ENCODE measurements around the gene GGCX. TPM values are rescaled to one million over a fixed set of nuclear protein-coding genes. Genes with fewer than 3 reads are reported as not detected.
"Not testable (repeated sequence)": the region's sequence is repeated elsewhere in the genome, so short reads cannot be mapped to it uniquely, and the experiment has no call there.

The GGCX gene
- polyA plus RNA-seq, 4 donors = 9.2 to 24.8 (median 16.5) TPM

GRCh38 chr2:85596486-85597143 is 35.3 kb upstream of the GGCX start:
- peaks cover 0 to 49% (median 9%) of the 10 kb centered on the region in 3 donors for H3K36me3 ChIP-seq (ENCODE audit: control insufficient read depth in 3 of 3, insufficient read depth in 2 of 3, low read depth in 1 of 3, low read length in 3 of 3)
- FAIRE-seq (no peak), DNase-seq (no peak)
- peaks cover 6 to 44% (median 10%) of the 10 kb centered on the region in 3 donors for H3K4me1 ChIP-seq (ENCODE audit: control insufficient read depth in 3 of 3, insufficient read depth in 2 of 3, low read depth in 1 of 3, low read length in 2 of 3)
- WGBS, 3 donors = 54 to 68% (median 67%) methylated on average over 3 of the region's 3 CpGs
- no peaks in the 10 kb centered on the region for H3K9me3 ChIP-seq (ENCODE audit: control insufficient read depth in 2 of 2, insufficient read depth in 1 of 2, low read depth in 1 of 2, low read length in 1 of 2)
- no peaks in the 10 kb centered on the region for H3K27me3 ChIP-seq (ENCODE audit: control insufficient read depth in 3 of 3, insufficient read depth in 3 of 3, low read length in 3 of 3)
- no peak overlapping the region for H3K27ac ChIP-seq (ENCODE audit: low read depth in 1 of 3, low read length in 2 of 3)
- peak overlapping the region in 2 of 3 donors; percentile 76 to 79 for H3K4me3 ChIP-seq (ENCODE audit: low read depth in 1 of 3, low read length in 3 of 3)

GRCh38 chr2:85596026-85596333 is 34.7 kb upstream of the GGCX start:
- DNase-seq (no peak), FAIRE-seq (no peak)
- Histone ChIP-seq H3K4me1 (ENCODE audit: control insufficient read depth in 3 of 3, insufficient read depth in 2 of 3, low read depth in 1 of 3, low read length in 2 of 3) (peaks cover 6 to 40% (median 6%) of the 10 kb centered on the region in 3 donors), H3K4me3 (ENCODE audit: low read depth in 1 of 3, low read length in 3 of 3) (peak overlapping the region; percentile 75 to 79 (median 76)), H3K27ac (ENCODE audit: low read depth in 1 of 3, low read length in 2 of 3) (peak overlapping the region; percentile 66 to 94 (median 92)), H3K9me3 (ENCODE audit: control insufficient read depth in 2 of 2, insufficient read depth in 1 of 2, low read depth in 1 of 2, low read length in 1 of 2) (no peaks in the 10 kb centered on the region), H3K27me3 (ENCODE audit: control insufficient read depth in 3 of 3, insufficient read depth in 3 of 3, low read length in 3 of 3) (no peaks in the 10 kb centered on the region), H3K36me3 (ENCODE audit: control insufficient read depth in 3 of 3, insufficient read depth in 2 of 3, low read depth in 1 of 3, low read length in 3 of 3) (peaks cover 0 to 45% (median 9%) of the 10 kb centered on the region in 3 donors)
- 2 to 3% (median 3%) methylated on average over 10 of the region's 10 CpGs for WGBS, 3 donors

- Histone ChIP-seq H3K27me3 (ENCODE audit: control insufficient read depth in 3 of 3, insufficient read depth in 3 of 3, low read length in 3 of 3) (no peaks in the 10 kb centered on the region), H3K9me3 (ENCODE audit: control insufficient read depth in 2 of 2, insufficient read depth in 1 of 2, low read depth in 1 of 2, low read length in 1 of 2) (no peaks in the 10 kb centered on the region), H3K4me3 (ENCODE audit: low read depth in 1 of 3, low read length in 3 of 3) (peak within 1 kb of the TSS; percentile 75 to 79 (median 76)), H3K4me1 (ENCODE audit: control insufficient read depth in 3 of 3, insufficient read depth in 2 of 3, low read depth in 1 of 3, low read length in 2 of 3) (peaks cover 6 to 37% (median 6%) of the 10 kb centered on the region in 3 donors), H3K27ac (ENCODE audit: low read depth in 1 of 3, low read length in 2 of 3) (peak within 1 kb of the TSS; percentile 66 to 94 (median 92)), H3K36me3 (ENCODE audit: control insufficient read depth in 3 of 3, insufficient read depth in 2 of 3, low read depth in 1 of 3, low read length in 3 of 3) (peaks cover 0 to 40% (median 8%) of the 10 kb centered on the region in 3 donors)
- DNase-seq (peak; percentile 97 to 99), FAIRE-seq (peak; percentile 61)
- 0 to 1% (median 0%) methylated on average over 47 of the region's 47 CpGs for WGBS, 3 donors
Observed at GRCh38 chr2:85595301-85596025, 34.2 kb upstream of the GGCX start, which contains the start of gene RNF181. Gene RNF181, plus strand, starts transcription at chr2:85595745. Its CDS starts 19 bp downstream, at chr2:85595764.

- no peak for DNase-seq
- no peak for FAIRE-seq
Observed at GRCh38 chr2:85594715-85595300, 33.5 kb upstream of the GGCX start.

GRCh38 chr2:85593023-85593422 is 31.7 kb upstream of the GGCX start:
- H3K4me1 ChIP-seq (ENCODE audit: control insufficient read depth in 3 of 3, insufficient read depth in 2 of 3, low read depth in 1 of 3, low read length in 2 of 3) = peaks cover 4 to 30% (median 6%) of the 10 kb centered on the region in 3 donors
- H3K4me3 ChIP-seq (ENCODE audit: low read depth in 1 of 3, low read length in 3 of 3) = no peak overlapping the region
- H3K9me3 ChIP-seq (ENCODE audit: control insufficient read depth in 2 of 2, insufficient read depth in 1 of 2, low read depth in 1 of 2, low read length in 1 of 2) = no peaks in the 10 kb centered on the region
- WGBS, 3 donors = 29 to 72% (median 61%) methylated on average over 2 to 3 of the region's 3 CpGs
- DNase-seq (no peak), FAIRE-seq (no peak)
- H3K27me3 ChIP-seq (ENCODE audit: control insufficient read depth in 3 of 3, insufficient read depth in 3 of 3, low read length in 3 of 3) = no peaks in the 10 kb centered on the region
- H3K27ac ChIP-seq (ENCODE audit: low read depth in 1 of 3, low read length in 2 of 3) = no peak overlapping the region
- H3K36me3 ChIP-seq (ENCODE audit: control insufficient read depth in 3 of 3, insufficient read depth in 2 of 3, low read depth in 1 of 3, low read length in 3 of 3) = peaks cover 0 to 16% (median 0%) of the 10 kb centered on the region in 3 donors

More at GRCh38 chr2:85594715-85595300, 33.5 kb upstream of the GGCX start:
- WGBS, 3 donors = 16 to 20% (median 17%) methylated on average over 13 of the region's 13 CpGs
- no peaks in the 10 kb centered on the region for H3K9me3 ChIP-seq (ENCODE audit: control insufficient read depth in 2 of 2, insufficient read depth in 1 of 2, low read depth in 1 of 2, low read length in 1 of 2)
- peaks cover 6 to 37% (median 6%) of the 10 kb centered on the region in 3 donors for H3K4me1 ChIP-seq (ENCODE audit: control insufficient read depth in 3 of 3, insufficient read depth in 2 of 3, low read depth in 1 of 3, low read length in 2 of 3)
- peaks cover 0 to 33% (median 7%) of the 10 kb centered on the region in 3 donors for H3K36me3 ChIP-seq (ENCODE audit: control insufficient read depth in 3 of 3, insufficient read depth in 2 of 3, low read depth in 1 of 3, low read length in 3 of 3)
- no peaks in the 10 kb centered on the region for H3K27me3 ChIP-seq (ENCODE audit: control insufficient read depth in 3 of 3, insufficient read depth in 3 of 3, low read length in 3 of 3)
- peak overlapping the region; percentile 57 to 94 (median 91) for H3K27ac ChIP-seq (ENCODE audit: low read depth in 1 of 3, low read length in 2 of 3)
- peak overlapping the region; percentile 53 to 79 (median 76) for H3K4me3 ChIP-seq (ENCODE audit: low read depth in 1 of 3, low read length in 3 of 3)

- not testable (repeated sequence) for H3K27ac ChIP-seq (ENCODE audit: low read depth in 1 of 3, low read length in 2 of 3); H3K9me3 ChIP-seq (ENCODE audit: control insufficient read depth in 2 of 2, insufficient read depth in 1 of 2, low read depth in 1 of 2, low read length in 1 of 2); FAIRE-seq; H3K27me3 ChIP-seq (ENCODE audit: control insufficient read depth in 3 of 3, insufficient read depth in 3 of 3, low read length in 3 of 3); H3K4me3 ChIP-seq (ENCODE audit: low read depth in 1 of 3, low read length in 3 of 3); DNase-seq
- WGBS, 3 donors = 61 to 82% (median 72%) methylated on average over 9 of the region's 9 CpGs
- Histone ChIP-seq H3K36me3 (ENCODE audit: control insufficient read depth in 3 of 3, insufficient read depth in 2 of 3, low read depth in 1 of 3, low read length in 3 of 3) (peaks cover 0 to 11% (median 0%) of the 10 kb centered on the region in 3 donors), H3K4me1 (ENCODE audit: control insufficient read depth in 3 of 3, insufficient read depth in 2 of 3, low read depth in 1 of 3, low read length in 2 of 3) (peaks cover 4 to 23% (median 6%) of the 10 kb centered on the region in 3 donors)
Observed at GRCh38 chr2:85592299-85592698, 31.0 kb upstream of the GGCX start.

- WGBS, 3 donors = 80 to 85% (median 81%) methylated on average over 12 of the region's 12 CpGs
- DNase-seq (no peak), FAIRE-seq (no peak)
- H3K9me3 ChIP-seq (ENCODE audit: control insufficient read depth in 2 of 2, insufficient read depth in 1 of 2, low read depth in 1 of 2, low read length in 1 of 2) = no peaks in the 10 kb centered on the region
- peaks cover 0 to 4% (median 0%) of the 10 kb centered on the region in 3 donors for H3K36me3 ChIP-seq (ENCODE audit: control insufficient read depth in 3 of 3, insufficient read depth in 2 of 3, low read depth in 1 of 3, low read length in 3 of 3)
- peaks cover 2 to 15% (median 7%) of the 10 kb centered on the region in 3 donors for H3K4me1 ChIP-seq (ENCODE audit: control insufficient read depth in 3 of 3, insufficient read depth in 2 of 3, low read depth in 1 of 3, low read length in 2 of 3)
- H3K27ac ChIP-seq (ENCODE audit: low read depth in 1 of 3, low read length in 2 of 3) = no peak overlapping the region
- H3K27me3 ChIP-seq (ENCODE audit: control insufficient read depth in 3 of 3, insufficient read depth in 3 of 3, low read length in 3 of 3) = no peaks in the 10 kb centered on the region
- H3K4me3 ChIP-seq (ENCODE audit: low read depth in 1 of 3, low read length in 3 of 3) = no peak overlapping the region
Observed at GRCh38 chr2:85591563-85591962, 30.3 kb upstream of the GGCX start.

- Histone ChIP-seq H3K27ac (ENCODE audit: low read depth in 1 of 3, low read length in 2 of 3) (peak overlapping the region in 1 of 3 donors; percentile 75), H3K27me3 (ENCODE audit: control insufficient read depth in 3 of 3, insufficient read depth in 3 of 3, low read length in 3 of 3) (no peaks in the 10 kb centered on the region), H3K36me3 (ENCODE audit: control insufficient read depth in 3 of 3, insufficient read depth in 2 of 3, low read depth in 1 of 3, low read length in 3 of 3) (peaks cover 0 to 2% (median 0%) of the 10 kb centered on the region in 3 donors), H3K4me3 (ENCODE audit: low read depth in 1 of 3, low read length in 3 of 3) (no peak overlapping the region), H3K9me3 (ENCODE audit: control insufficient read depth in 2 of 2, insufficient read depth in 1 of 2, low read depth in 1 of 2, low read length in 1 of 2) (no peaks in the 10 kb centered on the region), H3K4me1 (ENCODE audit: control insufficient read depth in 3 of 3, insufficient read depth in 2 of 3, low read depth in 1 of 3, low read length in 2 of 3) (peaks cover 0 to 14% (median 12%) of the 10 kb centered on the region in 3 donors)
- 75 to 84% (median 79%) methylated on average over 2 of the region's 2 CpGs for WGBS, 3 donors
- FAIRE-seq = no peak
- no peak for DNase-seq
Observed at GRCh38 chr2:85590950-85591349, 29.7 kb upstream of the GGCX start.

Data from small intestine (tissue), 7 donors.